Ishikawa (cell line): ENCODE data around the gene TMUB1.
A peak's percentile ranks its signal among the peaks of the same experiment; 100 is the strongest.

ENCODE experiments used
- CEBPB ChIP-seq: IDR thresholded peaks from 2 replicates; pipeline ENCODE4 v1.6.1; 2012
- CREB1 ChIP-seq: IDR thresholded peaks from 2 replicates; pipeline ENCODE4 v1.6.1; 2012; ENCODE audit warnings: low read depth
- EGR1 ChIP-seq: IDR thresholded peaks from 2 replicates; pipeline ENCODE4 v1.6.1; 2012
- EP300 ChIP-seq: IDR thresholded peaks from 2 replicates; pipeline ENCODE4 v1.6.1; 2012; ENCODE audit warnings: borderline replicate concordance
- FOXM1 ChIP-seq: IDR thresholded peaks from 2 replicates; pipeline ENCODE4 v1.6.1; 2012; ENCODE audit warnings: low read depth, borderline replicate concordance
- NFIC ChIP-seq: IDR thresholded peaks from 2 replicates; pipeline ENCODE4 v1.6.1; 2012
- RAD21 ChIP-seq: IDR thresholded peaks from 2 replicates; pipeline ENCODE4 v1.6.1; 2012; ENCODE audit warnings: low read depth
- REST ChIP-seq: IDR thresholded peaks from 2 replicates; pipeline ENCODE4 v1.6.1; 2012; ENCODE audit warnings: low read depth, mild to moderate bottlenecking
- TAF1 ChIP-seq: IDR thresholded peaks from 2 replicates; pipeline ENCODE4 v1.6.1; 2012; ENCODE audit warnings: low read depth, mild to moderate bottlenecking
- TCF12 ChIP-seq: IDR thresholded peaks from 2 replicates; pipeline ENCODE4 v1.6.1; 2012; ENCODE audit warnings: low read depth
- TEAD4 ChIP-seq: IDR thresholded peaks from 2 replicates; pipeline ENCODE4 v1.6.1; 2012
- YY1 ChIP-seq: IDR thresholded peaks from 2 replicates; pipeline ENCODE4 v1.6.1; 2012; ENCODE audit warnings: low read depth
- ZBTB7A ChIP-seq: IDR thresholded peaks from 2 replicates; pipeline ENCODE4 v1.6.1; 2012; ENCODE audit warnings: low read depth
- TF ChIP-seq, protein P1 (sequence below): IDR thresholded peaks from 2 replicates; pipeline ENCODE4 v1.6.1; 2012
- TF ChIP-seq, protein P2 (sequence below): IDR thresholded peaks from 2 replicates; pipeline ENCODE4 v1.6.1; 2012

The TMUB1 gene

GRCh38 chr7:151110236-151110940 lies 27.1 kb upstream of the TMUB1 start:
- TF ChIP-seq TCF12 (no peak), REST (no peak), CEBPB (no peak), TAF1 (no peak), YY1 (no peak), EP300 (no peak), FOXM1 (no peak), RAD21 (no peak), EGR1 (no peak), CREB1 (no peak), TEAD4 (no peak)

- TF ChIP-seq EGR1: no peak
- TF ChIP-seq ZBTB7A: no peak
- TF ChIP-seq CEBPB: peak; percentile 97
- TF ChIP-seq TCF12: no peak
Observed at GRCh38 chr7:151109094-151110048, 26.1 kb upstream of the TMUB1 start.

- TF ChIP-seq EGR1: no peak
- TF ChIP-seq, protein P1, sequence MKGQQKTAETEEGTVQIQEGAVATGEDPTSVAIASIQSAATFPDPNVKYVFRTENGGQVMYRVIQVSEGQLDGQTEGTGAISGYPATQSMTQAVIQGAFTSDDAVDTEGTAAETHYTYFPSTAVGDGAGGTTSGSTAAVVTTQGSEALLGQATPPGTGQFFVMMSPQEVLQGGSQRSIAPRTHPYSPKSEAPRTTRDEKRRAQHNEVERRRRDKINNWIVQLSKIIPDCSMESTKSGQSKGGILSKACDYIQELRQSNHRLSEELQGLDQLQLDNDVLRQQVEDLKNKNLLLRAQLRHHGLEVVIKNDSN: no peak
- TF ChIP-seq RAD21: no peak
- TF ChIP-seq REST: no peak
- no peak for TF ChIP-seq TEAD4
- no peak for TF ChIP-seq TAF1
- no peak for TF ChIP-seq EP300
- TF ChIP-seq ZBTB7A: no peak
- no peak for TF ChIP-seq CEBPB
- no peak for TF ChIP-seq YY1
- TF ChIP-seq, protein P2, sequence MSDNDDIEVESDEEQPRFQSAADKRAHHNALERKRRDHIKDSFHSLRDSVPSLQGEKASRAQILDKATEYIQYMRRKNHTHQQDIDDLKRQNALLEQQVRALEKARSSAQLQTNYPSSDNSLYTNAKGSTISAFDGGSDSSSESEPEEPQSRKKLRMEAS: no peak
- TF ChIP-seq NFIC: no peak
Observed at GRCh38 chr7:151107882-151108281, 24.6 kb upstream of the TMUB1 start.

GRCh38 chr7:151104411-151105235 lies 21.3 kb upstream of the TMUB1 start:
- TF ChIP-seq TEAD4 (no peak), ZBTB7A (no peak), REST (no peak), EP300 (no peak), TCF12 (no peak), YY1 (no peak), FOXM1 (no peak), RAD21 (no peak), NFIC (no peak), EGR1 (no peak), CEBPB (no peak), TAF1 (no peak), CREB1 (no peak)
- TF ChIP-seq, protein P1: no peak
- TF ChIP-seq, protein P2: no peak
